H1 (cell line): Measurements from ENCODE around the gene UNC119B. TPM values are rescaled to one million over a fixed set of nuclear protein-coding genes. Genes with fewer than 3 reads are reported as not detected.

Experiments
- CTCF ChIA-PET: fragments of 300-600 bp; sonication (Branson Sonifier 250); formaldehyde crosslinking; loops from one replicate; lab custom pipeline; 2021; ENCODE audit not compliant: partially characterized antibody; lab: Charles Lee
- POLR2A ChIA-PET: fragments of 300-600 bp; sonication (Branson Sonifier 250); formaldehyde crosslinking; loops from one replicate; lab custom pipeline; 2021; ENCODE audit warnings: inconsistent platforms; ENCODE audit not compliant: partially characterized antibody; lab: Charles Lee
- DNase-seq, 2 experiments: peaks; one replicate each; pipeline versions ENCODE4 v3.0.0 to v3.0.0-alpha.2; 2010 to 2022; ENCODE audit warnings: low spot score in 2 of 2, low read depth in 1 of 2, mixed read lengths in 1 of 2
- FAIRE-seq: peaks from 2 replicates; lab custom pipeline; 2011; peaks lifted over from hg19 to GRCh38; lab: Jason Lieb, UNC
- H2AFZ ChIP-seq: 2 replicates; pipeline ENCODE4 v1.8.1; 2012; ENCODE audit warnings: low read length, inconsistent platforms
- H2AK5ac ChIP-seq: 2 replicates; pipeline ENCODE4 v1.6.1; 2013; ENCODE audit warnings: low read depth, low read length
- H2BK120ac ChIP-seq: replicated peaks from 2 replicates; pipeline ENCODE3; 2013; ENCODE audit warnings: low read depth, low read length, inconsistent platforms
- H2BK12ac ChIP-seq: 2 replicates; pipeline ENCODE4 v1.6.1; 2013; ENCODE audit warnings: low read depth, low read length
- H2BK15ac ChIP-seq: 2 replicates; pipeline ENCODE4 v1.6.1; 2013; ENCODE audit warnings: low read length
- H2BK20ac ChIP-seq: 2 replicates; pipeline ENCODE4 v1.6.1; 2013; ENCODE audit warnings: low read length
- H2BK5ac ChIP-seq: 2 replicates; pipeline ENCODE4 v1.6.1; 2013; ENCODE audit warnings: low read depth, low read length
- H3K14ac ChIP-seq: 2 replicates; pipeline ENCODE4 v1.6.1; 2013; ENCODE audit warnings: inconsistent platforms; ENCODE audit not compliant: insufficient read length
- H3K18ac ChIP-seq: 2 replicates; pipeline ENCODE4 v1.6.1; 2013; ENCODE audit warnings: low read length; ENCODE audit errors: extremely low read depth
- H3K23ac ChIP-seq: 2 replicates; pipeline ENCODE4 v1.6.1; 2013; ENCODE audit warnings: inconsistent platforms; ENCODE audit not compliant: insufficient read length
- H3K23me2 ChIP-seq: 2 replicates; pipeline ENCODE4 v1.6.1; 2013; ENCODE audit warnings: low read depth, low read length
- H3K27ac ChIP-seq: 2 replicates; pipeline ENCODE4 v1.6.1; 2011; ENCODE audit warnings: low read depth, low read length, inconsistent platforms
- H3K27me3 ChIP-seq, 4 experiments: replicated peaks in 1 of 4; 1 replicate in 1 of 4; 2 replicates in 3 of 4; pipeline versions ENCODE4 v1.6.1 to v1.8.1; 2011 to 2013; ENCODE audit warnings: low read length in 3 of 4, mild to moderate bottlenecking in 3 of 4, inconsistent platforms in 2 of 4, mixed read lengths in 2 of 4, moderate library complexity in 1 of 4; ENCODE audit not compliant: control insufficient read depth in 3 of 4, insufficient read depth in 3 of 4; ENCODE audit errors: extremely low read depth in 1 of 4
- H3K36me3 ChIP-seq, 4 experiments: 2 replicates each; pipeline versions ENCODE4 v1.6.1 to v1.8.1; 2011 to 2013; ENCODE audit warnings: mild to moderate bottlenecking in 4 of 4, low read length in 3 of 4, moderate library complexity in 2 of 4, control low read depth in 1 of 4, inconsistent platforms in 1 of 4; ENCODE audit not compliant: insufficient read depth in 4 of 4, control insufficient read depth in 2 of 4
- H3K4ac ChIP-seq: replicated peaks from 2 replicates; pipeline ENCODE3; 2013; ENCODE audit warnings: low read length, low read depth, mixed read lengths, inconsistent platforms; ENCODE audit not compliant: insufficient read length
- H3K4me1 ChIP-seq, 4 experiments: replicated peaks in 1 of 4; 1 replicate in 1 of 4; 2 replicates in 3 of 4; pipeline versions ENCODE4 v1.6.1 to v1.8.1; 2011 to 2013; ENCODE audit warnings: low read length in 3 of 4, inconsistent platforms in 2 of 4, mixed read lengths in 1 of 4; ENCODE audit not compliant: insufficient read depth in 4 of 4, control insufficient read depth in 3 of 4
- H3K4me2 ChIP-seq, 2 experiments: 2 replicates each; pipeline versions ENCODE4 v1.6.1 to v1.8.1; 2011 to 2013; ENCODE audit warnings: low read depth in 2 of 2, low read length in 2 of 2, control low read depth in 1 of 2, inconsistent platforms in 1 of 2, mild to moderate bottlenecking in 1 of 2; ENCODE audit not compliant: insufficient read depth in 1 of 2
- H3K4me3 ChIP-seq, 4 experiments: fragments of 200-600, 300-600 bp in 1 of 4; sonication (generic), shearing (Covaris generic), sonication (Bioruptor Twin) in 1 of 4; 2 replicates each; pipeline versions ENCODE4 v1.5.1 to v1.8.1; 2011 to 2016; ENCODE audit warnings: low read length in 4 of 4, low read depth in 3 of 4, control low read depth in 2 of 4, inconsistent platforms in 2 of 4, mild to moderate bottlenecking in 2 of 4, mixed read lengths in 1 of 4, moderate library complexity in 1 of 4; ENCODE audit not compliant: insufficient read depth in 2 of 4; ENCODE audit errors: extremely low read depth in 1 of 4
- H3K56ac ChIP-seq: replicated peaks from 2 replicates; pipeline ENCODE3; 2013; ENCODE audit warnings: low read depth, mild to moderate bottlenecking, mixed read lengths, low read length, inconsistent platforms; ENCODE audit not compliant: insufficient read length
- H3K79me1 ChIP-seq: 2 replicates; pipeline ENCODE4 v1.6.1; 2013; ENCODE audit warnings: low read depth, low read length, control low read depth
- H3K79me2 ChIP-seq, 2 experiments: 2 replicates each; pipeline versions ENCODE4 v1.6.1 to v1.8.1; 2012 to 2013; ENCODE audit warnings: low read length in 2 of 2, mild to moderate bottlenecking in 2 of 2, inconsistent platforms in 1 of 2; ENCODE audit not compliant: insufficient read depth in 2 of 2, control insufficient read depth in 1 of 2
- H3K9ac ChIP-seq, 4 experiments: replicated peaks in 1 of 4; 1 replicate in 1 of 4; 2 replicates in 3 of 4; pipeline versions ENCODE4 v1.6.1 to v1.8.1; 2011 to 2013; ENCODE audit warnings: low read depth in 3 of 4, low read length in 3 of 4, control low read depth in 2 of 4, mild to moderate bottlenecking in 2 of 4, moderate library complexity in 2 of 4, inconsistent platforms in 1 of 4; ENCODE audit errors: extremely low read depth in 1 of 4
- H3K9me3 ChIP-seq, 2 experiments: 2 replicates each; pipeline versions ENCODE4 v1.6.1 to v1.8.1; 2012 to 2013; ENCODE audit warnings: mild to moderate bottlenecking in 2 of 2, moderate library complexity in 2 of 2, control low read depth in 1 of 2, inconsistent platforms in 1 of 2, low read depth in 1 of 2, low read length in 1 of 2, mixed read lengths in 1 of 2; ENCODE audit not compliant: insufficient read depth in 2 of 2
- H4K20me1 ChIP-seq, 2 experiments: replicated peaks in 1 of 2; 2 replicates each; pipeline versions ENCODE3 to v1.8.1; 2011 to 2013; ENCODE audit warnings: inconsistent platforms in 2 of 2, low read length in 2 of 2, mild to moderate bottlenecking in 1 of 2; ENCODE audit not compliant: insufficient read depth in 2 of 2, control insufficient read depth in 1 of 2
- H4K5ac ChIP-seq: 2 replicates; pipeline ENCODE4 v1.6.1; 2013; ENCODE audit warnings: low read length, low read depth, mixed read lengths, inconsistent platforms; ENCODE audit not compliant: insufficient read length
- H4K8ac ChIP-seq: 2 replicates; pipeline ENCODE4 v1.8.0; 2013; ENCODE audit warnings: mild to moderate bottlenecking, moderate library complexity, low read length, inconsistent platforms; ENCODE audit not compliant: insufficient read depth; ENCODE audit errors: extremely low read depth
- H4K91ac ChIP-seq: replicated peaks from 2 replicates; pipeline ENCODE3; 2013; ENCODE audit warnings: low read length, mixed read lengths, inconsistent platforms; ENCODE audit not compliant: insufficient read length
- POU5F1 ChIP-seq: IDR thresholded peaks from 2 replicates; pipeline ENCODE4 v1.6.1; 2011; ENCODE audit warnings: low read depth, mild to moderate bottlenecking, low read length, moderate library complexity
- ZNF274 ChIP-seq: IDR thresholded peaks from 2 replicates; pipeline ENCODE4 v1.7.0; 2012; ENCODE audit warnings: low read length, borderline replicate concordance; ENCODE audit errors: extremely low read depth
- WGBS, 2 experiments: shearing (Covaris generic) in 1 of 2; methylation state at CpG; one replicate each; pipeline versions ENCODE4 v1.1.6 to v1.1.7; 2013 to 2015; ENCODE audit warnings: low lambda C conversion rate in 2 of 2, mixed read lengths in 2 of 2, inconsistent platforms in 1 of 2, low coverage in 1 of 2, missing lambda C conversion rate in 1 of 2; ENCODE audit not compliant: insufficient replicate concordance in 2 of 2, insufficient coverage in 1 of 2, insufficient read length in 1 of 2; ENCODE audit errors: extremely low coverage in 1 of 2, missing lambda C conversion rate in 1 of 2; 5-methylcytosine and 5-hydroxymethylcytosine counted together
- polyA plus RNA-seq, 7 experiments: library from polyadenylated mRNA; depleted of rRNA in 3 of 7; stranded (reverse) in 5 of 7; unstranded in 2 of 7; fragments of >200 nt in 5 of 7; fragments of 200-250 nt in 2 of 7; gene quantifications; 1 replicate in 5 of 7; 2 replicates in 1 of 7; 4 replicates in 1 of 7; pipeline versions ENCODE4 v1.2.1 to v1.2.3, GENCODE V29; 2011 to 2013; ENCODE audit warnings: missing spikeins in 2 of 7, mixed read lengths in 2 of 7
- total RNA-seq: library from RNA; stranded (reverse); fragmentation: NEBNext Ultra II Directional; extraction: Animal tissue kit (Norgen Biotek cat#: 25700); gene quantifications from 2 replicates; pipeline ENCODE4 v1.2.1, GENCODE V29; 2021

UNC119B gene
- total and polyA plus RNA-seq, 2 of the 8 experiments (the other 6 are each of a cell fraction or from before 2014, with no cell fraction given) = 40.5 to 50.1 TPM

- Histone ChIP-seq H3K9ac (no peak overlapping the region), H3K23me2 (no peaks in the 10 kb centered on the region), H3K4ac (no peak overlapping the region), H2AK5ac (no peak overlapping the region), H2BK15ac (no peak overlapping the region), H3K27ac (no peak overlapping the region), H3K36me3 (peaks cover 0 to 15% (median 2%) of the 10 kb centered on the region in 4 experiments; a peak in 4 of 8 replicates), H3K23ac (no peak overlapping the region), H4K20me1 (peaks cover 0 to 2% of the 10 kb centered on the region in 2 experiments), H3K14ac (no peak overlapping the region), H3K56ac (no peak overlapping the region), H2BK12ac (0 out of 2 replicates have a peak overlapping the region, but pooled peaks have one; percentile 28), H4K91ac (no peak overlapping the region), H3K79me1 (no peaks in the 10 kb centered on the region), H2BK20ac (no peak overlapping the region), H3K4me3 (no peak overlapping the region), H3K79me2 (no peaks in the 10 kb centered on the region), H2BK120ac (no peak overlapping the region), H3K18ac (no peak overlapping the region), H4K5ac (no peak overlapping the region), H4K8ac (no peak overlapping the region), H2AFZ (no peak overlapping the region), H3K4me1 (peaks cover 0 to 10% (median 4%) of the 10 kb centered on the region in 4 experiments; a peak in 4 of 7 replicates), H3K27me3 (no peaks in the 10 kb centered on the region), H2BK5ac (no peak overlapping the region; the same call in 1 of the 2 replicates), H3K4me2 (0 out of 4 replicates have a peak overlapping the region, but pooled peaks of 1 of the 2 experiments have one; percentile 7), H3K9me3 (no peaks in the 10 kb centered on the region)
- DNase-seq (no peak), FAIRE-seq (no peak)
- ChIA-PET CTCF (interaction anchor here (0.5 to 1.8 kb wide), 7 partner anchors 8 to 392 kb away, joined by 3 to 6 read pairs (median 3); no protein-coding TSS in a partner anchor), POLR2A (interaction anchor here (0.8 kb wide), 1 partner anchor 67 kb away, joined by 3 read pairs; no protein-coding TSS in a partner anchor)
- TF ChIP-seq POU5F1 (peak; percentile 75; the same call in 1 of the 2 replicates), ZNF274 (no peak)
- WGBS, 2 experiments = 79% methylated on average over 7 of the region's 7 CpGs; no CpG with 5 or more reads in 1 of the 2 experiments
Observed at GRCh38 chr12:120758798-120759590, 48.7 kb downstream of the UNC119B start.
